ENCODE results near the gene SMG7.
A peak's percentile ranks its signal among the peaks of the same experiment; 100 is the strongest.

Gene SMG7

GRCh38 chr1:183470961-183471742, 1.1 kb upstream of the SMG7 start:
- peak; percentile 44 for DNase-seq (ENCODE audit: low read depth)

GRCh38 chr1:183471743-183472487, 384 bp upstream of the SMG7 start:
- DNase-seq (ENCODE audit: low read depth): peak; percentile 92

- DNase-seq (ENCODE audit: low read depth): no peak
Observed at GRCh38 chr1:183473217-183473536, 878 bp downstream of the SMG7 start.

GRCh38 chr1:183476081-183476480, 3.8 kb downstream of the SMG7 start:
- no peak for DNase-seq (ENCODE audit: low read depth)

- DNase-seq (ENCODE audit: low read depth): no peak
Observed at GRCh38 chr1:183477986-183478781, 5.9 kb downstream of the SMG7 start.

GRCh38 chr1:183480971-183481441, 8.7 kb downstream of the SMG7 start:
- DNase-seq (ENCODE audit: low read depth): no peak

GRCh38 chr1:183483224-183483623, 10.9 kb downstream of the SMG7 start:
- no peak for DNase-seq (ENCODE audit: low read depth)

GRCh38 chr1:183484254-183484653, 12.0 kb downstream of the SMG7 start:
- no peak for DNase-seq (ENCODE audit: low read depth)

GRCh38 chr1:183484851-183485250, 12.6 kb downstream of the SMG7 start:
- no peak for DNase-seq (ENCODE audit: low read depth)

- DNase-seq (ENCODE audit: low read depth): no peak
Observed at GRCh38 chr1:183487674-183488442, 15.6 kb downstream of the SMG7 start.

- no peak for DNase-seq (ENCODE audit: low read depth)
Observed at GRCh38 chr1:183490932-183491331, 18.6 kb downstream of the SMG7 start.

- DNase-seq (ENCODE audit: low read depth): no peak
Observed at GRCh38 chr1:183493540-183494245, 21.4 kb downstream of the SMG7 start.

GRCh38 chr1:183495420-183495819, 23.1 kb downstream of the SMG7 start:
- DNase-seq (ENCODE audit: low read depth): no peak

- no peak for DNase-seq (ENCODE audit: low read depth)
Observed at GRCh38 chr1:183497218-183497617, 24.9 kb downstream of the SMG7 start.

GRCh38 chr1:183498342-183498991, 26.2 kb downstream of the SMG7 start:
- no peak for DNase-seq (ENCODE audit: low read depth)

GRCh38 chr1:183505454-183506089, 33.3 kb downstream of the SMG7 start:
- no peak for DNase-seq (ENCODE audit: low read depth)

- DNase-seq (ENCODE audit: low read depth): no peak
Observed at GRCh38 chr1:183506561-183506960, 34.3 kb downstream of the SMG7 start.

GRCh38 chr1:183508694-183509093, 36.4 kb downstream of the SMG7 start:
- no peak for DNase-seq (ENCODE audit: low read depth)

GRCh38 chr1:183512450-183512849, 40.2 kb downstream of the SMG7 start:
- DNase-seq (ENCODE audit: low read depth): no peak

- no peak for DNase-seq (ENCODE audit: low read depth)
Observed at GRCh38 chr1:183514235-183514634, 41.9 kb downstream of the SMG7 start.

Measured in stromal cell of bone marrow (primary cell).